ENCODE measurements around the gene CPXM1.

The CPXM1 gene

GRCh38 chr20:2747676-2748235 lies 52.7 kb downstream of the CPXM1 start:
- DNase-seq = no peak

- DNase-seq = no peak
Measured at GRCh38 chr20:2746636-2747265, 53.7 kb downstream of the CPXM1 start.

DNA sequence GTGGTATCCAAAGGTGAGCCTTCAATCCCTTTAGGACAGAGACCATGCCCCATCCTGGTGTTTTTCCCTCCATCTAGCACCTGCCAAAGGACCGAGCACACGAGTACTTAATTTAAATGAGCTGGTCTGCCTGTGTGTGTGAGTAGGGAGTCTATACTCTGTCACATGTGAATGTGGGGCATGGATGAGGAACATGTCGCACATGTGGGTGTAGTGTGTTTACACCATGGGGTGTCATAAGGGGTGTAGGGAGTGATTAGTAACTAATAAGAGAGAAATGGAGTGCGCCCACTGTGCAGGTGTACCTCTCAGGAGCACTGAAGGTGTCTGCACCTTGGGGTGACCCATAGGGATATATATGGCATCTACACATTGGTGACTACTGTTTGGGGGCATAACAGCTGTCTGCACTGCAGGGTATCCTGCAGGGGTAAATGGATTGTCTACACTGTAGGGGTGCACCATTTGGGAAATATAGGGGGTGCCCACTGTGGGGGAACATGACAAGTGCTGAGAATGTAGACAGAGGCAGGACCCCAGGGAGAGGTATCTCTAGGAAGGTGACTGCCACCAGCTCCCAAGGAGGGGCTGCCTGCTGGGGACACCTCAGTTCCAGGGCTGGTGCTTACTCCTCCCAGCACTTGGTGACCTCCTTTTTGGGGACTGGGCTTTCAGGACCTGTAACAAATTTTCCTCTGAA lies 54.3 kb downstream of the CPXM1 start:
- no peak for DNase-seq

- DNase-seq = no peak
Measured at GRCh38 chr20:2745060-2745910, 55.1 kb downstream of the CPXM1 start.

Measured in stimulated activated CD4-positive, alpha-beta T cell treated with anti-CD3 and anti-CD28 coated beads, Interleukin-4, amount 100 ng/mL, for 1 hour (primary cell).